ENCODE measurements around the gene GDI2.

The GDI2 gene

DNA sequence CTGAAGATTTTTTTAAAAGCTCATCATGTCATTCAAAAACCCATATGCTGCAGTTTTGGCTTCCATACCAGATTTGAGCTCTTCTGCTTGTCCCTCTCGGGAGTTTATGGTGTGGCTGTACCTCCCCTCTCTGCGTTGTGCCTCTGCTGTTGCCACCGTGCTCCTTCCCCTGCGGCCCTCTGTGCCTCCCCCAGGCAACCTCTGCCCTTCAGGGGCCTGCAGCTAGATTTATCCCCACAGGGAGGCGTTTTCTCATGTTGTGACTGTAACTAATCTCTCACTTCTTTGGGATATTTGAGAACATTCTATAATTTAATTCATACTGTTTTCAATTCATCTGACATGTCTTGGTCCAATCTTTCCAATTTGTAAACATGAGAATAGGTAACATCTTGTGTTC lies 75.9 kb downstream of the GDI2 start:
- DNase-seq: no peak

DNA sequence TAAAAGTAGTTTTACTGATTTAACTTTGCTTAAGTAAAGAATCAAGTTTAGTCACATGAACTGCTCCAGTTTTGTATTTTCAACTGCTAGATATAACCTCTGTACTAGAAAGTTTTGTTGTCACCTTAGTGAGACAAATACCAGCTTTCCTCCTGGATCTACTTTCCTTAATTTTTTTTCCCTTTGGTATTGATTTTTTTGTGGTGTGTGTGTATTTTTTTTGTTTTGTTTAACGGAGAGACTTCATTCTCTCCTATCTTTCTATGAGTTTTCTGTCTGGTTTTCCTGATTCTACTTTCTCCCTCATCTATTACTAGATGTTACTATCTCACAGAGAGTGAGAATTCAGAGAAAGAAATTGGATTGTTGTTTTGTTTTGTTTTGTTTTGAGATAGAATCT lies 76.6 kb downstream of the GDI2 start:
- no peak for DNase-seq

DNA sequence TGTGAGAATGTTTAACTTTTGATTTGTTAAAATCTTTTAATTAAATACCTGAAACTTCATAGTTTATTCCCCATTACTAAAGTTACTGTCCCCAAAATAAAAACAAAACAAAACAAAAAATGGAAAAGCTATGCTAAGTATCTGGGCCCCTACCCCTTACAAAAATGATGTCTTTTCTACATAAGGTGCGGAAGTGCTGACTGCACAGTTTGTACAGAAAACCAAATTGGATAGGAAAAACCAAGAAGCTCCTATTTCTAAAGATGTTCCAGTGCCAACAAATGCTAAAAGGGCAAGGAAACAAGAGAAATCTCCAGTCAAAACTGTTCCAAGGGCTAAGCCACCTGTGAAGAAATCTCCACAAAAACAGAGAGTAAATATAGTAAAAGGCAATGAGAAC lies 78.1 kb downstream of the GDI2 start:
- DNase-seq: no peak

DNA sequence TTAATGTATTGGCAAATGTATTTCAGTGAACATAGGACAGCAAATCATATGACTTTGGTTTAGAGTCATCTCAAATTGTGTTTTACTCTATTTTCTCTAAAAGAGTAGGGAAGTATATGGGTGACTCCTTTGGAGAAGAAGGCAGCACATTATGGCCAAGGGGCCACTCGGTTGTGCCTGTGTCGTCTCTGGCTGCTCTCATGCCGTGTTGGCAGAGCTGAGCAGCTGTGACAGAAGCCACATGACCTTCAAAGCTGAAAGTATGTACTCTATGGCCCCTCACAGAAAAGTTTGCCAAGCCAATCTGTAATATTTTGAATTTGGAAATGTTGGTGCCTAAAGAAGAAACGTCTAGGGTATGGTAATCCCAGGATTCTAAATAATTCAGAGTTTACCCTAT lies 81.1 kb downstream of the GDI2 start:
- no peak for DNase-seq

DNA sequence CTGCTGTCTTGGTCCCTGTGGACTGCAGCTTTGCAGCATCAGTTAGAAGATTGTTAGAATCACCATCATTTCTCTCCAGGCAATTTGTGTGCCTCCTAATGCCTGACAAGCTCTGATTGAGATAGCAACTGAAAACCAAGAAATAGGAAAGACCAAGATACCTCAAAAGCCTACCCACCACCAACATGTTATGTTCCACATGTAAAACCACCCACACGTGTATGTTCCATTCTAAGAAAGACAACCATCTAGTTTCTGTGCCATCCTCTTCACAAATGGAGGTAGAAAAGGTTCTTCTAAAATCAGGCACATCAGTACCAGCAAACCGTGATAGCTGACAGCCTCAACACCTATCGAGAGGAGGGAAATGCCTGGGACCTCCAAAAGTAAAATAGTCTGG lies 81.7 kb downstream of the GDI2 start:
- DNase-seq: no peak

DNA sequence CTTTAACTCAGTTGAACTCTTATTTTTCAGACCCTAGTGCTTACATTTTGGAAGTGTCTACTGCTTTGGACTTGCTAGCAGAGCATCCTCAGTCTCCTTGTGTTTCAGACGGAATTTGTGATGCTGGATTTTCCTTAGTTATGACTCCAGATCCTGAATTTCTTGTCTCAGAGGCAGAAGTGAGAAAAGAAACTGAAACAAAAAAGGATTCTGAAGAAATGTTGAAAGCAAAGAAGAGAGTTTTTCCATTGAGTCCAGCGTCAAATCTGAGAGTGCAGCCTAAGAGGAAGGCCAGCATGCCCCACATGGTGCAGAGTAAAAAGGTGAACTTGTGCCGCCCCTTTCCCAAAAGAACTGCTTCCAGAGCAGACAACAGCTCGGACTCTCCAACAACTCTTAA lies 82.5 kb downstream of the GDI2 start:
- no peak for DNase-seq

DNA sequence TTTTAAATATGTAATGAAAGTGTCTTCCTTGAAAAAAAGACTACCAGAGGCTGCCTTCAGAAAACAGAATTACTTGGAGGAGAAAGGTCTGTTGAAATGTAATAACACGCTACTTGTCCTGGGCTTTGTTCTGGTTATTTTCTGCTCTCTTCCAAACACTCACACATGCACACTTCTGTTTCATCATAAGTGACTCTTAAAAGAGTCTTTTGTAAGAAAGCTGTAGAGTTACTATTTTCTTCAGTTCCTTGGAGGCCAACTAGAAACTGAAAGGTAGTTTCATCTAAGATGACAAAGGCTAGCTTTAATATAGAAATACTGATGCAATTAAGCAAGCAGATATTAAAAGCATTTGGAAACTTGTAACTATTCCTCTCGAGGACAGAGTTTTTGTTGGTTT lies 89.5 kb downstream of the GDI2 start:
- DNase-seq: no peak

DNA sequence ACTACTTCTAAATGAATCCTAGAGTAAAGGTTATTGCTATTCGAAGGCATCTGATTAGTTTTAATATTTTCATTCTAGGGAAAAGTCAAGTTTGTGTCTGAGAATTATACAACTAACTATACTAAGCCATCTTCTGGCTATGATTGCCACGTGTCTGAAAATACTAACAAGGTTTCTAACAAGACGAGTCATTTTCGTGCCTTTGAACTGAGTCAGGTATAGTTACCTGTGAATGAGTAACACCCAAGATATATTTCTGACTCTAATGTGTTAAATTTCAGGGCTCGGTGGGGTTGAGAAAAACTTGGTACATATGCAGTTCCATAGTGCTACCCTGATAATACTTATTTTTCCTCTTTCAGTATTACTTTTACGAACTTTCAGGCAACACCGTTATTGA lies 93.1 kb downstream of the GDI2 start:
- DNase-seq: no peak

DNA sequence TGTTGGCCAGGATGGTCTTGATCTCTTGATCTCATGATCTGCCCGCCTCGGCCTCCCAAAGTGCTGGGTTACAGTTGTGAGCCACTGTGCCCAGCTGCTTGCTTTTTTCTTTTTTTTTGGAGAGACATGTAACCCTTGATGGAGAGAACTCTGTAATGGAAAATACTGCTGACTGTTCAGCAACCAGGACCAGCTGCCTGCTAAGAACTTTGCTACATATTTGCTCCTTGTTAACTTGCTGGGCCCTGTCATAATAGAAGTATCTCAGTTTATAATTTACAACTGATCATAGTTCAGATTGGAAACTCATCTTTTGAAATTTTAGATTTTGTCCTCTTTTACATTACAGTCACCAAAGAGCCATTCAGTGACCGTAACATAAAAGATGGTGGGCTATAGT lies 93.7 kb downstream of the GDI2 start:
- no peak for DNase-seq

Data from NCI-H524 (cell line).